Measurements from ENCODE around the gene C2CD3. TPM values are rescaled to one million over a fixed set of nuclear protein-coding genes. Genes with fewer than 3 reads are reported as not detected.

C2CD3 gene
- polyA plus RNA-seq, 3 donors, result 0.87 to 12.1 (median 2.9) TPM

DNA sequence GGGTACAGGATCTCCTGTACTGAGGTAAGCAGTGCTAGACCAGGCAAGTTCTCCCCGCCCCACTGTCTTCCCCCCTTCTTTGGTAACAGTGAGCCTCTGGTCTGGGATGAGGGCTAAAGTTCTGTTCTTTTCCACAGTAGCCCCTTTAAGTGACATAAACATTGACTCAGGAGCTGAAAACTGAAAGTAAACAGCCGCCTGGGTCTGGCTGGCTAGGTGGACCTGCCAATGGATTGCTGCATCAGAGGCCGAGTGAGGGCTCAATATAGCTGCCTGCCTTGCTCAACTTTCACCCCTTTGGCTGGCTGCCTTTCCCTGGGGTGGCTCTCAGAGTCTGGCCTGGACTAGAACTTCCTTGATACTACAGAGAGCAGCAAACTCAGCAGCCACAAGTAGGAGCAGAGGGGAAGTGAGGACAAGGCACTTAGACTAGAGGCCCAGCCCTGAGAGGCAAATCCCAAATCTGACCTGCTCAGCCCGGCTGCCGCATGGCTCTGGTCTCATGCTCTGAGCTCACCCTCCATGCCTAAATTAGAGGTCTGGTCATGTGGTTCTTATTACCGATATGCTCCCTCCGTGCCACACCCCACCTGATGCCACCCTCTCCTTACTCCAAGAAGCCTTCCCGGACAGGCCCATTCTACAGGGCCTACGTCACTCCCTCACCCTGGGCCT, 152.3 kb downstream of the C2CD3 start:
- H3K4me3 ChIP-seq (replicated peaks in 1 of 3; ENCODE audit: low read depth in 2 of 3, low read length in 3 of 3), result peak overlapping the region in 1 of 3 experiments; percentile 22
- H3K27ac ChIP-seq (ENCODE audit: low read depth in 1 of 2, low read length in 2 of 2), result peak overlapping the region; percentile 88 to 94
- H3K9me3 ChIP-seq (replicated peaks in 1 of 2; ENCODE audit: control insufficient read depth in 1 of 2, insufficient read depth in 1 of 2, low read length in 2 of 2), result no peaks in the 10 kb centered on the region
- DNase-seq, result peak; percentile 87 to 91 (median 87)
- no peaks in the 10 kb centered on the region for H3K27me3 ChIP-seq (ENCODE audit: control insufficient read depth in 2 of 2, insufficient read depth in 2 of 2, low read length in 2 of 2)
- peaks cover 26 to 29% of the 10 kb centered on the region in 2 donors for H3K36me3 Mint-ChIP-seq
- peak overlapping the region; percentile 61 to 73 for H3K4me3 Mint-ChIP-seq
- intact Hi-C loops (cut with micrococcal nuclease), result no loop called here
- H3K4me2 ChIP-seq (replicated peaks; ENCODE audit: extremely low read depth, low read length, poor library complexity, severe bottlenecking), result peak overlapping the region; percentile 43
- no peaks in the 10 kb centered on the region for H3K27me3 Mint-ChIP-seq (ENCODE audit: low read depth in 3 of 3)
- peaks cover 5 to 19% of the 10 kb centered on the region in 2 donors for H3K36me3 ChIP-seq (replicated peaks in 1 of 2; ENCODE audit: control insufficient read depth in 1 of 2, insufficient read depth in 2 of 2, low read length in 2 of 2)
- H4K20me1 ChIP-seq (ENCODE audit: insufficient read depth, low read length), result no peaks in the 10 kb centered on the region
- peak overlapping the region; percentile 40 for H2AFZ ChIP-seq (ENCODE audit: insufficient read depth, low read depth, low read length, poor library complexity, severe bottlenecking)
- H3K4me1 ChIP-seq (ENCODE audit: control insufficient read depth in 1 of 2, insufficient read depth in 2 of 2, low read length in 2 of 2), result peaks cover 74 to 78% of the 10 kb centered on the region in 2 donors
- H3K27ac Mint-ChIP-seq, result no peak overlapping the region
- peak overlapping the region; percentile 47 for H3K9ac ChIP-seq (ENCODE audit: insufficient read depth, low read length, poor library complexity, severe bottlenecking)
- TF ChIP-seq, protein P1, sequence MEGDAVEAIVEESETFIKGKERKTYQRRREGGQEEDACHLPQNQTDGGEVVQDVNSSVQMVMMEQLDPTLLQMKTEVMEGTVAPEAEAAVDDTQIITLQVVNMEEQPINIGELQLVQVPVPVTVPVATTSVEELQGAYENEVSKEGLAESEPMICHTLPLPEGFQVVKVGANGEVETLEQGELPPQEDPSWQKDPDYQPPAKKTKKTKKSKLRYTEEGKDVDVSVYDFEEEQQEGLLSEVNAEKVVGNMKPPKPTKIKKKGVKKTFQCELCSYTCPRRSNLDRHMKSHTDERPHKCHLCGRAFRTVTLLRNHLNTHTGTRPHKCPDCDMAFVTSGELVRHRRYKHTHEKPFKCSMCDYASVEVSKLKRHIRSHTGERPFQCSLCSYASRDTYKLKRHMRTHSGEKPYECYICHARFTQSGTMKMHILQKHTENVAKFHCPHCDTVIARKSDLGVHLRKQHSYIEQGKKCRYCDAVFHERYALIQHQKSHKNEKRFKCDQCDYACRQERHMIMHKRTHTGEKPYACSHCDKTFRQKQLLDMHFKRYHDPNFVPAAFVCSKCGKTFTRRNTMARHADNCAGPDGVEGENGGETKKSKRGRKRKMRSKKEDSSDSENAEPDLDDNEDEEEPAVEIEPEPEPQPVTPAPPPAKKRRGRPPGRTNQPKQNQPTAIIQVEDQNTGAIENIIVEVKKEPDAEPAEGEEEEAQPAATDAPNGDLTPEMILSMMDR (IDR thresholded peaks at IDR 0.05), result no peak
- WGBS (ENCODE audit: insufficient coverage), result 39% methylated on average over 8 of the region's 9 CpGs
- H3K79me2 ChIP-seq (ENCODE audit: insufficient read depth, low read length), result peaks cover 4% of the 10 kb centered on the region
- peaks cover 13% of the 10 kb centered on the region for H3K4me1 Mint-ChIP-seq
- H3K9me3 Mint-ChIP-seq, result peaks cover 0 to 4% (median 0%) of the 10 kb centered on the region in 7 donors

DNA sequence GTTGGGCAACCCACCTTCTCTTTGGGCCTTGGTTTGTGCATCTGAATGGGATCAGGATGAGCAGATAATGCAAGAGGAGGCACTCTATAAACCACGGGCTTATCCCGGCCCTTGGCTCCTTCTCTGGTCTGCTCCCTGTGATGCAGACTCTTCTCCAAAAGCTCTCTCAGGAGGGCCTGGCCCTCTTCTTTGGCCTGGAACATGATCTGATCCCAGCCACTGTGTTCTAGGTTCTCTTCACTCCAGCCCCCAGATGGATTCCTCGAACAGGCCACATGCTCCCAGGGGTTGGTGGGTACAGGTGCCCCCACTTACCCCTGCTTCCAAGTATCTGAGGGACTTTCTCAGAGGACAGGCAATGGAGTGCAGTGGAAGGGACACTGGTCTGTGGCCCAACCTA, 153.2 kb downstream of the C2CD3 start:
- Histone ChIP-seq H3K4me3 (replicated peaks in 1 of 3; ENCODE audit: low read depth in 2 of 3, low read length in 3 of 3) (no peak overlapping the region), H3K27ac (ENCODE audit: low read depth in 1 of 2, low read length in 2 of 2) (peak overlapping the region; percentile 88 to 94), H3K36me3 (replicated peaks in 1 of 2; ENCODE audit: control insufficient read depth in 1 of 2, insufficient read depth in 2 of 2, low read length in 2 of 2) (peaks cover 5 to 27% of the 10 kb centered on the region in 2 donors), H3K4me2 (replicated peaks; ENCODE audit: extremely low read depth, low read length, poor library complexity, severe bottlenecking) (peak overlapping the region; percentile 43), H3K9ac (ENCODE audit: insufficient read depth, low read length, poor library complexity, severe bottlenecking) (peak overlapping the region; percentile 47), H3K79me2 (ENCODE audit: insufficient read depth, low read length) (peaks cover 4% of the 10 kb centered on the region), H3K9me3 (replicated peaks in 1 of 2; ENCODE audit: control insufficient read depth in 1 of 2, insufficient read depth in 1 of 2, low read length in 2 of 2) (no peaks in the 10 kb centered on the region), H2AFZ (ENCODE audit: insufficient read depth, low read depth, low read length, poor library complexity, severe bottlenecking) (peak overlapping the region; percentile 40), H3K27me3 (ENCODE audit: control insufficient read depth in 2 of 2, insufficient read depth in 2 of 2, low read length in 2 of 2) (no peaks in the 10 kb centered on the region), H3K4me1 (ENCODE audit: control insufficient read depth in 1 of 2, insufficient read depth in 2 of 2, low read length in 2 of 2) (peaks cover 65 to 70% of the 10 kb centered on the region in 2 donors), H4K20me1 (ENCODE audit: insufficient read depth, low read length) (no peaks in the 10 kb centered on the region)
- WGBS (ENCODE audit: insufficient coverage), result 100% methylated on average over 2 of the region's 3 CpGs
- H3K4me3 Mint-ChIP-seq, result no peak overlapping the region
- H3K9me3 Mint-ChIP-seq, result no peaks in the 10 kb centered on the region
- no peak for DNase-seq
- H3K27me3 Mint-ChIP-seq (ENCODE audit: low read depth in 3 of 3), result no peaks in the 10 kb centered on the region
- H3K36me3 Mint-ChIP-seq, result peaks cover 26 to 35% of the 10 kb centered on the region in 2 donors
- TF ChIP-seq, protein P1 (IDR thresholded peaks at IDR 0.05), result no peak
- peaks cover 13% of the 10 kb centered on the region for H3K4me1 Mint-ChIP-seq
- no peak overlapping the region for H3K27ac Mint-ChIP-seq
- intact Hi-C loops (cut with micrococcal nuclease), result no loop called here

Data from CD14-positive monocyte (primary cell).